ACC112 (cell line): ENCODE data around the gene UNC5CL.
"Not testable (repeated sequence)": the region's sequence is repeated elsewhere in the genome, so short reads cannot be mapped to it uniquely, and the experiment has no call there.

Experiments
- H2AFZ ChIP-seq: fragments of 200-600 bp; sonication (generic); one replicate; pipeline ENCODE4 v1.6.0; 2017; ENCODE audit warnings: antibody characterized with exemption, low read length; ENCODE audit not compliant: unreplicated experiment
- H3K27ac ChIP-seq: fragments of 200-600 bp; sonication (generic); 2 replicates; pipeline ENCODE4 v1.5.1; 2014; ENCODE audit warnings: low read depth, mild to moderate bottlenecking, antibody characterized with exemption, low read length, moderate library complexity
- H3K27me3 ChIP-seq: fragments of 200-600 bp; sonication (generic); 2 replicates; pipeline ENCODE4 v1.6.1; 2014; ENCODE audit warnings: mild to moderate bottlenecking, antibody characterized with exemption, low read length, moderate library complexity, mixed read lengths; ENCODE audit not compliant: insufficient read depth
- H3K36me3 ChIP-seq: fragments of 200-600 bp; sonication (generic); 2 replicates; pipeline ENCODE4 v1.6.1; 2016; ENCODE audit warnings: mild to moderate bottlenecking, antibody characterized with exemption, low read length, moderate library complexity, mixed read lengths; ENCODE audit not compliant: insufficient read depth
- H3K4me1 ChIP-seq: fragments of 200-600 bp; sonication (generic); one replicate; pipeline ENCODE4 v1.6.1; 2016; ENCODE audit warnings: low read length, mixed read lengths; ENCODE audit not compliant: insufficient read depth, unreplicated experiment, control insufficient read depth
- H3K4me3 ChIP-seq: fragments of 200-600 bp; sonication (generic); 2 replicates; pipeline ENCODE4 v1.5.1; 2014; ENCODE audit warnings: mild to moderate bottlenecking, low read depth, low read length
- H3K79me2 ChIP-seq: fragments of 200-600 bp; sonication (generic); one replicate; pipeline ENCODE4 v1.6.0; 2016; ENCODE audit warnings: low read length; ENCODE audit not compliant: control insufficient read depth, unreplicated experiment, insufficient read depth

Gene UNC5CL

DNA sequence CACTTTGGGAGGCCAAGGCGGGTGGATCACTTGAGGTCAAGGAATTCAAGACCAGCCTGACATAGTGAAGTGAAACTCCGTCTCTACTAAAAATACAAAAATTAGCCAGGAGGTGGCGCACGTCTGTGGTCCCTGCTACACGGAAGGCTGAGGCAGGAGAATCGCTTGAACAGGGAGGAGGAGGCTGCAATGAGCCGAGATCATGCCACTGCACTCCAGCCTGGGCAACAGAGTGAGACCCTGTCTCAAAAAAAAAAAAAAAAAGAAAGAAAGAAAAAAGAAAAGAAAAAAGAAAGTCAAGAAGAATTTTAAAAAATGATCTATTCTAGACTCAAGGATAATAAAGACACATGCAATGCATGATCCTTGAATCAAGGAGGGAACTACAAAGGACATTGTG is 32.8 kb downstream of the UNC5CL start:
- H3K36me3 ChIP-seq, H3K4me3 ChIP-seq, H3K4me1 ChIP-seq, H3K79me2 ChIP-seq, H2AFZ ChIP-seq, H3K27ac ChIP-seq: not testable (repeated sequence)
- H3K27me3 ChIP-seq = peaks cover 62% of the 10 kb centered on the region

DNA sequence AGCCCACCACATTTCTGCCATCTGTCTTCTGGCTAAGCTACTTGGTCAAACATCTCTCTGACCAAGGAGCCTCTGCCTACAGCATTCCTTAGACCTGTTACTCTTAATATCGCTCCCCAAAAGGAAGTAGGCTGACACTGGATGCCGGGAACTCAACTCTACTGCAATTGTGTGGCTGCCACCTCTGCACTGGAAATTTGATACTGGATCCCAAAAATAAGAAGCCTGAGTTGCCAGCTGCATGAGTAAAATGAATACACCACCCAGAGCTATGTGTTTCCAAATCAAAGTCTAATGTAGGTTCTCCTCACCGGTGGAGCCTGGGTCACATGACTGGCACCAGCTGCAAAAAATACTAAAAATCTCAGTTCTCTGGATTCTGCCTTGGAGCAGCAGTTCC is 36.9 kb downstream of the UNC5CL start:
- Histone ChIP-seq H3K36me3 (no peaks in the 10 kb centered on the region), H3K4me3 (no peak overlapping the region), H3K27ac (no peak overlapping the region), H2AFZ (no peak overlapping the region), H3K79me2 (no peaks in the 10 kb centered on the region), H3K27me3 (peaks cover 41% of the 10 kb centered on the region), H3K4me1 (peaks cover 7% of the 10 kb centered on the region)

GRCh38 chr6:41000248-41000647 is 38.8 kb downstream of the UNC5CL start:
- peaks cover 37% of the 10 kb centered on the region for H3K27me3 ChIP-seq
- H2AFZ ChIP-seq = no peak overlapping the region
- peaks cover 15% of the 10 kb centered on the region for H3K4me1 ChIP-seq
- no peaks in the 10 kb centered on the region for H3K79me2 ChIP-seq
- H3K4me3 ChIP-seq = no peak overlapping the region
- no peak overlapping the region for H3K27ac ChIP-seq
- H3K36me3 ChIP-seq = no peaks in the 10 kb centered on the region

- no peak overlapping the region for H2AFZ ChIP-seq
- no peaks in the 10 kb centered on the region for H3K79me2 ChIP-seq
- no peak overlapping the region for H3K4me3 ChIP-seq
- H3K27ac ChIP-seq = no peak overlapping the region
- H3K4me1 ChIP-seq = peaks cover 15% of the 10 kb centered on the region
- peaks cover 30% of the 10 kb centered on the region for H3K27me3 ChIP-seq
- H3K36me3 ChIP-seq = no peaks in the 10 kb centered on the region
Observed at GRCh38 chr6:40999569-40999968, 39.5 kb downstream of the UNC5CL start.

GRCh38 chr6:40998661-40999060 is 40.4 kb downstream of the UNC5CL start:
- Histone ChIP-seq H3K27me3 (peaks cover 30% of the 10 kb centered on the region), H3K4me1 (peaks cover 15% of the 10 kb centered on the region), H2AFZ (no peak overlapping the region), H3K4me3 (no peak overlapping the region), H3K27ac (no peak overlapping the region), H3K36me3 (no peaks in the 10 kb centered on the region), H3K79me2 (no peaks in the 10 kb centered on the region)

- peak overlapping the region; percentile 51 for H3K27ac ChIP-seq
- H3K79me2 ChIP-seq = no peaks in the 10 kb centered on the region
- no peak overlapping the region for H2AFZ ChIP-seq
- H3K36me3 ChIP-seq = no peaks in the 10 kb centered on the region
- peaks cover 29% of the 10 kb centered on the region for H3K27me3 ChIP-seq
- H3K4me3 ChIP-seq = no peak overlapping the region
- H3K4me1 ChIP-seq = peaks cover 15% of the 10 kb centered on the region
Observed at GRCh38 chr6:40997234-40997957, 41.6 kb downstream of the UNC5CL start.

DNA sequence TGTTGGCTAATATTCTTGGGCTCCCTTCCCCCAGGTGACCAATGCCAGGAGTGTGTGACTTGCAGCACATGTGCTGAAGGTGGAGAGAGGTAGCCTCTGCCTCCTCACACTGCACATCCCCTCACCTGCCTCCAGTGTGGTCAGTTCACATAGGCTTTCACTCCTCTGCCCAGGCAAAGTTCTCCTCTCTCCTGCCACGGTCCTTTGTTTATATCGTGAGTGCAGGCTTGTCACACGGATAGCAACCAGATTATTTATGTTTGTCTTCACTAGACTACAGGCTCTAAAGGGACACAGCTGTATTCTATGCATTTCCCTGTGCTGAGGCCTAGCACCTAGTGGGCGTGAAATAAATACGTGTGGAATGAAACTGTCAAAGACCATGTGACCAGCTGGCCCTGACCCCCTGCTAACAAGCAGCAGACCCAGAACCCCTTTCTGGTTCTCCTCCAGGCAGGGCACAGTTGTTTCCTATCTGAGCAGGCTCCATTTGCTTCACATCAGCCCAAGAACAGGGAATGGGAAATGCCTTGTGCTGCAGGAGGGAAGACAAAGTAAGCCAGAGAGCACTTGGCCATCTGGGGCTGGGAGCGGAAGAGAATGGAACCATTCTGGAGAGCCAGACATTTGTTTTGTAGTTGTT is 42.3 kb downstream of the UNC5CL start:
- H3K79me2 ChIP-seq = no peaks in the 10 kb centered on the region
- peaks cover 15% of the 10 kb centered on the region for H3K4me1 ChIP-seq
- peaks cover 28% of the 10 kb centered on the region for H3K27me3 ChIP-seq
- no peaks in the 10 kb centered on the region for H3K36me3 ChIP-seq
- H3K27ac ChIP-seq = peak overlapping the region; percentile 51; the same call in 1 of the 2 replicates
- H3K4me3 ChIP-seq = no peak overlapping the region
- no peak overlapping the region for H2AFZ ChIP-seq

- Histone ChIP-seq H3K36me3 (no peaks in the 10 kb centered on the region), H3K27me3 (peaks cover 56% of the 10 kb centered on the region), H2AFZ (no peak overlapping the region), H3K4me1 (peaks cover 15% of the 10 kb centered on the region), H3K27ac (no peak overlapping the region), H3K4me3 (no peak overlapping the region), H3K79me2 (no peaks in the 10 kb centered on the region)
Observed at GRCh38 chr6:40992746-40993145, 46.3 kb downstream of the UNC5CL start.

DNA sequence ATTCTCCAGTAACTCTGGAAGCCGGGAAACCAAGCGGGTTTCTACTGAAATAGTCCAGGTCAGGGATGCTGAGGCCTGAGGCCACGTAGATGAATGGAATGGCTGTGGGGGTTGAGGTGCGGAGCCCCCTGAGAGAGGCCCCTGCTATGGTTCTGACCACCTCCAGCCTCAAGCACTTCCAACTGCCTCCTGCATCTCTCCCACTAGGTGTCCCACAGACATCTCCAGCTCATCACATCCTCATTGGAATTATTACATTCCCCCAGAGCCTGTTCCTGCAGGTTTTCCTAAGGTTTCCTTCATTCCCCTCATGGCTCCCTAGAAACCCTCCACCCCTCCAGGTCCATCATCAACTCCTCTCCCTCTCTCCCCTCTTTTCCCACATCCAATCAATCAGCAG is 48.7 kb downstream of the UNC5CL start:
- Histone ChIP-seq H2AFZ (no peak overlapping the region), H3K4me3 (no peak overlapping the region)

GRCh38 chr6:40989204-40990169 is 49.5 kb downstream of the UNC5CL start:
- H3K4me3 ChIP-seq = no peak overlapping the region
- H3K36me3 ChIP-seq = no peaks in the 10 kb centered on the region
- H3K79me2 ChIP-seq = no peaks in the 10 kb centered on the region
- no peaks in the 10 kb centered on the region for H3K4me1 ChIP-seq
- H3K27me3 ChIP-seq = peaks cover 73% of the 10 kb centered on the region
- H2AFZ ChIP-seq = no peak overlapping the region
- H3K27ac ChIP-seq = no peak overlapping the region

More for the DNA sequence above, 48.7 kb downstream of the UNC5CL start:
- Histone ChIP-seq H3K79me2 (no peaks in the 10 kb centered on the region), H3K27ac (no peak overlapping the region), H3K4me1 (no peaks in the 10 kb centered on the region), H3K27me3 (peaks cover 66% of the 10 kb centered on the region), H3K36me3 (no peaks in the 10 kb centered on the region)
